A549 (cell line): ENCODE data around the gene ALG6. TPM values are rescaled to one million over a fixed set of nuclear protein-coding genes. Genes with fewer than 3 reads are reported as not detected.

ENCODE experiments used
- ATAC-seq, 2 experiments: fragments of 200-7000 bp in 1 of 2; fragments of >200 bp in 1 of 2; cut with Nextera tagmentation in 1 of 2; cut with Tn5 transposase in 1 of 2; 3 replicates each; pipeline versions ENCODE4 v1.8.0 to v1.9.1; 2018 to 2020; ENCODE audit warnings: mild to moderate bottlenecking in 1 of 2, moderate library complexity in 1 of 2
- CTCF ChIA-PET: fragments of 300-600 bp; sonication (Branson Sonifier 250); formaldehyde crosslinking; extraction: SDS; loops from one replicate; lab custom pipeline; 2021; ENCODE audit warnings: antibody characterized with exemption, inconsistent platforms; lab: Yijun Ruan, JAX
- POLR2A ChIA-PET: fragments of 350-600 bp; formaldehyde crosslinking; extraction: SDS; loops from one replicate; lab custom pipeline; 2021; ENCODE audit warnings: antibody characterized with exemption, inconsistent platforms; lab: Yijun Ruan, JAX
- DNase-seq, 2 experiments: peaks; one replicate each; pipeline versions ENCODE4 v3.0.0 to v3.0.0-alpha.2; 2011 to 2016; ENCODE audit warnings: low read depth in 1 of 2, low spot score in 1 of 2
- FAIRE-seq: peaks from 2 replicates; lab custom pipeline; 2011; peaks lifted over from hg19 to GRCh38; lab: Jason Lieb, UNC
- H3K27ac ChIP-seq, 2 experiments: fragments of >200 bp; sonication (Bioruptor Twin); formaldehyde crosslinking; 3 replicates each; pipeline ENCODE4 v1.5.1; 2016 to 2017
- H3K4me1 ChIP-seq: fragments of >200 bp; sonication (Bioruptor Twin); formaldehyde crosslinking; 3 replicates; pipeline ENCODE4 v1.6.1; 2016
- H3K4me2 ChIP-seq: fragments of >200 bp; sonication (Bioruptor Twin); formaldehyde crosslinking; 3 replicates; pipeline ENCODE4 v1.6.1; 2016
- H3K4me3 ChIP-seq: fragments of >200 bp; sonication (Bioruptor Twin); formaldehyde crosslinking; 3 replicates; pipeline ENCODE4 v1.5.1; 2016
- H3K9me3 ChIP-seq: fragments of >200 bp; sonication (Bioruptor Twin); formaldehyde crosslinking; 3 replicates; pipeline ENCODE4 v1.6.1; 2016
- CEBPB ChIP-seq, 2 experiments: fragments of >200 bp in 1 of 2; sonication (Bioruptor Twin) in 1 of 2; formaldehyde crosslinking in 1 of 2; IDR thresholded peaks; 2 replicates each; pipeline ENCODE4 v1.6.1; 2012 to 2016
- CHD2 ChIP-seq: fragments of 150-350 bp; IDR thresholded peaks from 2 replicates; pipeline ENCODE4 v1.6.1; 2014; ENCODE audit warnings: low read length; ENCODE audit not compliant: partially characterized antibody
- EHF ChIP-seq: fragments of 250-450 bp; sonication (Bioruptor Pico); IDR thresholded peaks from 2 replicates; pipeline ENCODE4 v1.5.0; 2020; ENCODE audit warnings: mild to moderate bottlenecking
- EHMT2 ChIP-seq: fragments of 200-600 bp; sonication (generic); IDR thresholded peaks from 2 replicates; pipeline ENCODE4 v1.6.1; 2016; ENCODE audit warnings: antibody characterized with exemption, low read depth, mild to moderate bottlenecking, moderate library complexity
- EP300 ChIP-seq, 2 experiments: fragments of >200 bp; sonication (Bioruptor Twin); formaldehyde crosslinking; IDR thresholded peaks; 2 replicates in 1 of 2; 3 replicates in 1 of 2; pipeline ENCODE4 v1.6.1; 2016 to 2017
- ESRRA ChIP-seq: fragments of 150-350 bp; IDR thresholded peaks from 2 replicates; pipeline ENCODE4 v1.6.1; 2014; ENCODE audit warnings: mild to moderate bottlenecking, low read length, borderline replicate concordance
- FOSB ChIP-seq: fragments of 250-450 bp; sonication (Bioruptor Pico); IDR thresholded peaks from 2 replicates; pipeline ENCODE4 v1.5.0; 2020; ENCODE audit warnings: mild to moderate bottlenecking, moderate library complexity
- FOSL2 ChIP-seq, 2 experiments: fragments of 450-650 bp in 1 of 2; fragments of >200 bp in 1 of 2; sonication (Bioruptor Twin) in 1 of 2; formaldehyde crosslinking; IDR thresholded peaks; 2 replicates each; pipeline versions ENCODE4 v1.5.0 to v1.6.1; 2016 to 2020; ENCODE audit warnings: mild to moderate bottlenecking in 1 of 2, moderate library complexity in 1 of 2
- FOXS1 ChIP-seq: fragments of 250-450 bp; sonication (Bioruptor Pico); IDR thresholded peaks from 2 replicates; pipeline ENCODE4 v1.5.0; 2020; ENCODE audit warnings: mild to moderate bottlenecking, moderate library complexity
- GATA3 ChIP-seq: IDR thresholded peaks from 2 replicates; pipeline ENCODE4 v1.6.1; 2012; ENCODE audit warnings: borderline replicate concordance
- HEYL ChIP-seq: fragments of 250-450 bp; sonication (Bioruptor Pico); IDR thresholded peaks from 2 replicates; pipeline ENCODE4 v1.8.0; 2021; ENCODE audit warnings: mild to moderate bottlenecking, moderate library complexity
- HOXB13 ChIP-seq: fragments of 250-450 bp; sonication (Bioruptor Pico); IDR thresholded peaks from 2 replicates; pipeline ENCODE4 v1.5.0; 2020; ENCODE audit warnings: low read depth, mild to moderate bottlenecking, moderate library complexity
- JUNB ChIP-seq: fragments of >200 bp; sonication (Bioruptor Twin); formaldehyde crosslinking; IDR thresholded peaks from 2 replicates; pipeline ENCODE4 v1.6.1; 2016
- MAZ ChIP-seq: fragments of 150-350 bp; IDR thresholded peaks from 2 replicates; pipeline ENCODE4 v1.6.1; 2014; ENCODE audit warnings: antibody characterized with exemption, low read depth, low read length, borderline replicate concordance
- NFE2L2 ChIP-seq: fragments of 150-350 bp; conservative IDR thresholded peaks from 2 replicates; pipeline ENCODE4 v1.6.1; 2014; ENCODE audit warnings: low read length
- NPAS2 ChIP-seq: fragments of 250-450 bp; sonication (Bioruptor Pico); IDR thresholded peaks from 2 replicates; pipeline ENCODE4 v1.8.0; 2022; ENCODE audit warnings: mild to moderate bottlenecking, moderate library complexity, borderline replicate concordance
- NR3C1 ChIP-seq: fragments of >200 bp; sonication (Bioruptor Twin); formaldehyde crosslinking; IDR thresholded peaks from 3 replicates; pipeline ENCODE4 v1.6.1; 2017
- POLR2A ChIP-seq: IDR thresholded peaks from 2 replicates; pipeline ENCODE4 v1.6.1; 2012; ENCODE audit warnings: mild to moderate bottlenecking, low read length
- RARB ChIP-seq: fragments of 250-450 bp; sonication (Bioruptor Pico); IDR thresholded peaks from 2 replicates; pipeline ENCODE4 v1.8.0; 2021; ENCODE audit warnings: mild to moderate bottlenecking, moderate library complexity
- SMC3 ChIP-seq: fragments of >200 bp; sonication (Bioruptor Twin); formaldehyde crosslinking; IDR thresholded peaks from 3 replicates; pipeline ENCODE4 v1.6.1; 2018; ENCODE audit warnings: inconsistent platforms
- SREBF2 ChIP-seq: fragments of 450-650 bp; IDR thresholded peaks from 2 replicates; pipeline ENCODE4 v1.6.1; 2014; ENCODE audit warnings: mild to moderate bottlenecking, moderate library complexity
- TFCP2L1 ChIP-seq: fragments of 250-450 bp; sonication (Bioruptor Pico); IDR thresholded peaks from 2 replicates; pipeline ENCODE4 v1.5.0; 2021; ENCODE audit warnings: mild to moderate bottlenecking
- ZNF302 ChIP-seq: fragments of 250-450 bp; sonication (Bioruptor Pico); IDR thresholded peaks from 2 replicates; pipeline ENCODE4 v1.9.0; 2021; ENCODE audit warnings: inconsistent platforms, mild to moderate bottlenecking, moderate library complexity
- WGBS: methylation state at CpG from one replicate; pipeline ENCODE4 v1.1.6; 2017; ENCODE audit errors: missing lambda C conversion rate; 5-methylcytosine and 5-hydroxymethylcytosine counted together
- polyA plus RNA-seq, 4 experiments: library from polyadenylated mRNA; depleted of rRNA in 3 of 4; stranded (reverse); fragments of >200 nt; fragmentation: RNase III in 1 of 4; extraction: RNeasy Plus Mini Kit Qiagen cat#74134 plus additional on column Dnase treatment in 1 of 4; gene quantifications; 2 replicates in 3 of 4; 3 replicates in 1 of 4; pipeline ENCODE4 v1.2.3, GENCODE V29; 2011 to 2017
- TF ChIP-seq, protein P1 (sequence below): IDR thresholded peaks from 2 replicates; pipeline ENCODE4 v1.6.1; 2012
- TF ChIP-seq, protein P2 (sequence below): IDR thresholded peaks from 2 replicates; pipeline ENCODE4 v1.6.1; 2012
- TF ChIP-seq, protein P3 (sequence below): fragments of >200 bp; sonication (Bioruptor Twin); formaldehyde crosslinking; IDR thresholded peaks from 3 replicates; pipeline ENCODE4 v1.6.1; 2016
- TF ChIP-seq, protein P4 (sequence below): fragments of 250-450 bp; sonication (Bioruptor Pico); IDR thresholded peaks from 2 replicates; pipeline ENCODE4 v1.5.0; 2020; ENCODE audit warnings: low read depth, mild to moderate bottlenecking, moderate library complexity

The ALG6 gene
- polyA plus RNA-seq, 2 of the 4 experiments (the other 2 are of a cell fraction): 8.3 to 19.6 TPM

- ATAC-seq: no peak
- no peak for TF ChIP-seq HEYL
- TF ChIP-seq FOSB: no peak
- no peak for TF ChIP-seq CEBPB (IDR thresholded peaks at IDR 0.05)
- TF ChIP-seq EP300 (IDR thresholded peaks at IDR 0.05): no peak
- TF ChIP-seq SREBF2: no peak
- TF ChIP-seq FOXS1 (CRISPR knock-in tag): no peak
- TF ChIP-seq, protein P1, sequence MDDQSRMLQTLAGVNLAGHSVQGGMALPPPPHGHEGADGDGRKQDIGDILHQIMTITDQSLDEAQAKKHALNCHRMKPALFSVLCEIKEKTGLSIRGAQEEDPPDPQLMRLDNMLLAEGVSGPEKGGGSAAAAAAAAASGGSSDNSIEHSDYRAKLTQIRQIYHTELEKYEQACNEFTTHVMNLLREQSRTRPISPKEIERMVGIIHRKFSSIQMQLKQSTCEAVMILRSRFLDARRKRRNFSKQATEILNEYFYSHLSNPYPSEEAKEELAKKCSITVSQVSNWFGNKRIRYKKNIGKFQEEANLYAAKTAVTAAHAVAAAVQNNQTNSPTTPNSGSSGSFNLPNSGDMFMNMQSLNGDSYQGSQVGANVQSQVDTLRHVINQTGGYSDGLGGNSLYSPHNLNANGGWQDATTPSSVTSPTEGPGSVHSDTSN: no peak
- no peak for TF ChIP-seq MAZ
- no peak for TF ChIP-seq GATA3
- TF ChIP-seq, protein P2, sequence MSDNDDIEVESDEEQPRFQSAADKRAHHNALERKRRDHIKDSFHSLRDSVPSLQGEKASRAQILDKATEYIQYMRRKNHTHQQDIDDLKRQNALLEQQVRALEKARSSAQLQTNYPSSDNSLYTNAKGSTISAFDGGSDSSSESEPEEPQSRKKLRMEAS: no peak
- TF ChIP-seq NR3C1: no peak
- TF ChIP-seq HOXB13: no peak
- TF ChIP-seq, protein P3, sequence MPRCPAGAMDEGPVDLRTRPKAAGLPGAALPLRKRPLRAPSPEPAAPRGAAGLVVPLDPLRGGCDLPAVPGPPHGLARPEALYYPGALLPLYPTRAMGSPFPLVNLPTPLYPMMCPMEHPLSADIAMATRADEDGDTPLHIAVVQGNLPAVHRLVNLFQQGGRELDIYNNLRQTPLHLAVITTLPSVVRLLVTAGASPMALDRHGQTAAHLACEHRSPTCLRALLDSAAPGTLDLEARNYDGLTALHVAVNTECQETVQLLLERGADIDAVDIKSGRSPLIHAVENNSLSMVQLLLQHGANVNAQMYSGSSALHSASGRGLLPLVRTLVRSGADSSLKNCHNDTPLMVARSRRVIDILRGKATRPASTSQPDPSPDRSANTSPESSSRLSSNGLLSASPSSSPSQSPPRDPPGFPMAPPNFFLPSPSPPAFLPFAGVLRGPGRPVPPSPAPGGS: no peak
- TF ChIP-seq TFCP2L1: no peak
- TF ChIP-seq JUNB: no peak
- TF ChIP-seq, protein P4, sequence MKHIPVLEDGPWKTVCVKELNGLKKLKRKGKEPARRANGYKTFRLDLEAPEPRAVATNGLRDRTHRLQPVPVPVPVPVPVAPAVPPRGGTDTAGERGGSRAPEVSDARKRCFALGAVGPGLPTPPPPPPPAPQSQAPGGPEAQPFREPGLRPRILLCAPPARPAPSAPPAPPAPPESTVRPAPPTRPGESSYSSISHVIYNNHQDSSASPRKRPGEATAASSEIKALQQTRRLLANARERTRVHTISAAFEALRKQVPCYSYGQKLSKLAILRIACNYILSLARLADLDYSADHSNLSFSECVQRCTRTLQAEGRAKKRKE (CRISPR knock-in tag): no peak
- no peak for FAIRE-seq
- POLR2A ChIA-PET: no interaction called here
- Histone ChIP-seq H3K9me3 (no peaks in the 10 kb centered on the region), H3K27ac (no peak overlapping the region), H3K4me3 (no peak overlapping the region), H3K4me1 (no peaks in the 10 kb centered on the region), H3K4me2 (no peak overlapping the region)
- DNase-seq: no peak
- 93% methylated on average over 9 of the region's 9 CpGs for WGBS
- CTCF ChIA-PET: interaction anchor here (0.8 to 3.1 kb wide), 5 partner anchors 8 to 209 kb away, joined by 3 to 17 read pairs (median 8); no protein-coding TSS in a partner anchor
Measured at GRCh38 chr1:63328781-63329180, 38.6 kb upstream of the ALG6 start.

DNA sequence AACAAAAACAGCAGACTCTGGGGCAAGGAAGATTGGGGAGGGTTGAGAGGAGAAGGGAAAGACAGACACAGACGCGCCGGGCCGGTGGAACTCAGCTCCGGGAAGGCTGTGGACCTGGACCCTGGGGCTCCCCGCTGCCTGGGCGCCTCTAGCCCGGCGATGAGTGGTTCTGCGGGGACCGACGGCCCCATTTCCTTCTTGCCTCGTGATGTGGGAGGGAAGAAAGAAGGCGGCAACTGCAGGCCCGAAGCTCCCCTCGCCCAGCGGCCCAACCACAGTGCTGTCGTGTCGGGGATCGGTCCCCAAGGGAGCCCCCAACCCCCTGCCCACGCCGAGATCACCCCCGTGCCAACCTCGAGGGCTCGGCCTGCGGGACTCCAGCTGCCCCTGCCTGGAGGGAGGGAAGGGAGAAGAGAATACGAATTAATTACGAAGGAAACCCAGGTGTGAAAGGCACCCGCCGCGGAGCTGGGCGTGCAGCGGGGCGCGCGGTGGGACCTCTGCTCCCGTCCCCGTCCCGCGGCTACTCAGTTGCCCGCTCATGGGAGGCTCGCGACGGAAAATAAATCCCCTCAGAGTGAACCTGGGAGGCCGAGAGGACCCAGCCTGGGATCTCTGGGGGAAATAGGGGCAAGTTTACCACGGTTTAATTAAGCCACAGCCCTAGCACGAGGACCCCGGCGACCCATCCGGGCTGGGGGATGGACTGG lies 37.7 kb upstream of the ALG6 start:
- DNase-seq (no peak), FAIRE-seq (no peak), ATAC-seq (no peak)
- ChIA-PET POLR2A (no interaction called here), CTCF (interaction anchor here (0.7 to 1.4 kb wide), 2 partner anchors 13 to 27 kb away, joined by 3 to 4 read pairs; no protein-coding TSS in a partner anchor)
- Histone ChIP-seq H3K9me3 (no peaks in the 10 kb centered on the region), H3K27ac (no peak overlapping the region), H3K4me2 (no peak overlapping the region), H3K4me3 (no peak overlapping the region), H3K4me1 (no peaks in the 10 kb centered on the region)
- 80% methylated on average over 40 of the region's 50 CpGs for WGBS
- TF ChIP-seq SMC3 (no peak), RARB (CRISPR knock-in tag) (no peak)
- TF ChIP-seq, protein P4 (CRISPR knock-in tag): no peak

DNA sequence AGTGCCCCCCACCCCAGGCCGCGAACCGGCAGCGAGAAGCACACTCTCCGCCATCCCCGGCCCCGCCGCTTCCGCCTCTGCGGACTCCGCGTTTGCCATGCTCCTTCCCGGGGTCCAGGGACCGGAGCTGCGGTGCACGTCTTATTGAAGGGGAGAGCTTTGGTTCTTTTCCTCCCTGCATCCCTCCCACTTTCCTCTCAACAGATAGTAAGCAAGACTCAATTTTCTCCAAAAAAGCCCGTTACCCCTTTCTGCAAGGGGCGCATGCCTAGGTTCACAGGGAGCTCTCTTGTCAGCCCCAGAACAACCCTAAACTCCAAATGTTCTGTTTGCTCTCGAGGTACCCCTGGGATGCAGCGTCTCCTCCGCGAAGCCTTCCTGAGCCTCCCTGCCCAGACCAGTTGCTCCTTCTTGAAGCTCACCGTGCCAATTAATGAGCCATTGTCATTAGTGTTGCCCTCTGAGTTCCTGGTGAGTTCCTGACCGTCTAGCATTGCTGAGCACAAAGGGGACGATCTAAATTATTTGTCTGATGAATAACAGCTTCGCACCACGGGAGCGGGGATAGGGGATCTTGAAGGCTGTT lies 37.0 kb upstream of the ALG6 start:
- no peak overlapping the region for H3K27ac ChIP-seq
- ChIA-PET CTCF (interaction anchor here (0.6 to 1.8 kb wide), 4 partner anchors 14 to 46 kb away, joined by 3 to 5 read pairs (median 4); no protein-coding TSS in a partner anchor), POLR2A (no interaction called here)
- H3K4me3 ChIP-seq: no peak overlapping the region
- no peak for FAIRE-seq
- no peak overlapping the region for H3K4me2 ChIP-seq
- no peaks in the 10 kb centered on the region for H3K4me1 ChIP-seq
- no peaks in the 10 kb centered on the region for H3K9me3 ChIP-seq
- no peak for DNase-seq
- ATAC-seq: no peak
- WGBS: 76% methylated on average over 22 of the region's 28 CpGs
- TF ChIP-seq EHMT2 (no peak), EP300 (IDR thresholded peaks at IDR 0.05) (no peak), FOSB (no peak), CHD2 (no peak), ZNF302 (no peak), NPAS2 (no peak), ESRRA (no peak), TFCP2L1 (no peak), POLR2A (no peak), HOXB13 (no peak), SREBF2 (no peak), FOSL2 (IDR thresholded peaks at IDR 0.05) (no peak), FOSL2 (CRISPR knock-in tag; IDR thresholded peaks at IDR 0.05) (no peak), EHF (CRISPR knock-in tag) (no peak), NFE2L2 (no peak)
- TF ChIP-seq, protein P4 (CRISPR knock-in tag): no peak
